Central memory CD8-positive, alpha-beta T cell (primary cell): ENCODE measurements around the gene HRG.

Experiments used
- ATAC-seq: fragments of 150-1000 bp; cut with Tn5 transposase; replicated peaks from 2 replicates; pipeline ENCODE4 v1.10.0; 2022; ENCODE audit warnings: mild to moderate bottlenecking, moderate FRiP score, moderate number of reproducible peaks; ENCODE audit not compliant: poor library complexity, severe bottlenecking; ENCODE audit errors: extremely low read depth
- DNase-seq, 2 donors: peaks; one replicate each; pipeline ENCODE4 v3.0.0; 2021; ENCODE audit warnings: low spot score in 2 of 2
- H3K27ac Mint-ChIP-seq: one replicate; pipeline ENCODE4 v1.8.0; 2022; ENCODE audit warnings: low read depth, mild to moderate bottlenecking, moderate library complexity, mixed read lengths
- H3K27me3 Mint-ChIP-seq: one replicate; pipeline ENCODE4 v1.8.0; 2022; ENCODE audit warnings: mixed read lengths
- H3K36me3 Mint-ChIP-seq: one replicate; pipeline ENCODE4 v1.8.0; 2022; ENCODE audit warnings: mild to moderate bottlenecking, moderate library complexity, mixed read lengths; ENCODE audit not compliant: insufficient read depth
- H3K4me1 Mint-ChIP-seq: one replicate; pipeline ENCODE4 v1.8.0; 2022; ENCODE audit warnings: mixed read lengths
- H3K4me3 Mint-ChIP-seq: one replicate; pipeline ENCODE4 v1.8.0; 2022; ENCODE audit warnings: mild to moderate bottlenecking, moderate library complexity, mixed read lengths
- H3K9me3 Mint-ChIP-seq: one replicate; pipeline ENCODE4 v1.8.0; 2022; ENCODE audit warnings: mixed read lengths

The HRG gene

DNA sequence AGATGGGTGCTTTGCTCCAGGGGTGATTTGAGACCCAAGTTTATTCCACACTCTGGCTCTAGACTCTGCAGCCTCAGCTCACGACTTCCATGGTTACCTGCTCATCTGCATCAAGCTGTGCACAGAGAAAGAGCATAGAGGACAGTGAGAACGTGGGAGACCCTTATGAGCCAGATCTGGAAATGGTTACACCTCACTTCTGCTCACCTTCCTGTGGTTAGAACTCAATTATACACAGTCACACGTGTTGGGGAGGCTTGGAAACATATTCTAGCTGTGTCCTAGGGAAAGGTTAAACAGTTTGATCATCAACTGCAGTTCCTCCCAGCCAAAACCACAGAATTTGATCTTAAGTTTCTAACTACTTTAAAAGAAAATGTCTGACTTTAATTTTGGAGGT is 23.8 kb upstream of the HRG start:
- Mint-ChIP-seq H3K27me3 (peaks cover 64% of the 10 kb centered on the region), H3K4me1 (no peaks in the 10 kb centered on the region), H3K27ac (no peak overlapping the region), H3K36me3 (peaks cover 2% of the 10 kb centered on the region), H3K4me3 (no peak overlapping the region), H3K9me3 (no peaks in the 10 kb centered on the region)
- ATAC-seq (no peak), DNase-seq (no peak)

DNA sequence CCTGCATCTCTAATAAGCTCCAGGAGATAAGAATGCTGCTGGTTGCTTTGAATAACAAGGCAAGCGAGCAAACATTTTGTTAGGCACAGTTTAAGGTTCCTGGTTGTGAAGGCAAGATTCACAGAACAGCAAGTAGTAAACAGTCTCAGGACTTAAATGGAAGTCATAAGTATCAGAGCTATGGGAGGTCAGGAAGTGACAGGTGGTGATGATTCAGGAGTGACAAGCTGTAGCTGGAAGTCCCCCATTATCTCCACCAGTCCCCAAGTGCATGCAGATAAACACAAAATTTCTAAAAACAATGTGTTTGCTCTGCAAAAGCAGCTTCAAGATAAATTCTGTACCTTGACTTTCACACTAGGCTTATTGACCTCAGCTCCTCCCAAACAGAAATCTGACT is 22.3 kb upstream of the HRG start:
- Mint-ChIP-seq H3K27me3 (peaks cover 55% of the 10 kb centered on the region), H3K4me3 (no peak overlapping the region), H3K4me1 (no peaks in the 10 kb centered on the region), H3K9me3 (no peaks in the 10 kb centered on the region), H3K27ac (no peak overlapping the region), H3K36me3 (peaks cover 2% of the 10 kb centered on the region)
- DNase-seq, result no peak
- ATAC-seq, result no peak

DNA sequence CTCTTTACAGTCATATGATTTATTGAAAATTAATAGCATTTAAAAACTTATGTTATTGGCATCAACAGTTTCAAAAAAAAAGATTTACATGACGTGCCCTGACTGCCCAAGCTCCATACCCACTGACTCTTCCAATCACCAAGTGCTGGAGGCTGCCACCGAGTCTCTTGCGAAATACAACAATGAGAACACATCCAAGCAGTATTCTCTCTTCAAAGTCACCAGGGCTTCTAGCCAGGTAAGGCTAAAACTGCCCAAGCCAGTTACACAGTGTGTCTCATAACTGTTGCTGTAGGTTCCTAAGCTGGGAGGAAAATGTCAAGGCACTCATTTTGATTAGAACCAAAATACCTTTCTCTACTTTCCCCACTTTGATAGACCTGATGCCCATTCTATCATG is 21.1 kb upstream of the HRG start:
- ATAC-seq (no peak), DNase-seq (no peak)
- no peak overlapping the region for H3K27ac Mint-ChIP-seq
- no peaks in the 10 kb centered on the region for H3K9me3 Mint-ChIP-seq
- H3K4me1 Mint-ChIP-seq, result no peaks in the 10 kb centered on the region
- no peak overlapping the region for H3K4me3 Mint-ChIP-seq
- peaks cover 2% of the 10 kb centered on the region for H3K36me3 Mint-ChIP-seq
- H3K27me3 Mint-ChIP-seq, result peaks cover 51% of the 10 kb centered on the region

DNA sequence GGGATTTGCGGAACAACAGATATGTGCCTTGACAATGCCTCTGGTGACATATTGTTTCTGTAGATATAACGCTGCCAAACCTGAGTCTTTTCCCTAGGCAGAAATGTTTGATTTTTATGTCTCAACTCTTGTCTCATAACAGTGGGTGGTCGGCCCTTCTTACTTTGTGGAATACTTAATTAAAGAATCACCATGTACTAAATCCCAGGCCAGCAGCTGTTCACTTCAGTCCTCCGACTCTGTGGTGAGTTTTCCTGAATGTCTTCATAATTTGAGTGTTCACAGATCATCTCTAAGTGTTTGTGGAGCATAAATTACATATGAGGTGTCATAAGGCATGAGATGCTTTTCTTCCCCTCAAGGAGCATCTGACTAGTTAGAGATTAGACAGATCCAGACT is 19.7 kb upstream of the HRG start:
- no peaks in the 10 kb centered on the region for H3K4me1 Mint-ChIP-seq
- H3K36me3 Mint-ChIP-seq, result peaks cover 2% of the 10 kb centered on the region
- ATAC-seq (no peak), DNase-seq (no peak)
- no peaks in the 10 kb centered on the region for H3K9me3 Mint-ChIP-seq
- H3K27ac Mint-ChIP-seq, result no peak overlapping the region
- peaks cover 44% of the 10 kb centered on the region for H3K27me3 Mint-ChIP-seq
- no peak overlapping the region for H3K4me3 Mint-ChIP-seq

DNA sequence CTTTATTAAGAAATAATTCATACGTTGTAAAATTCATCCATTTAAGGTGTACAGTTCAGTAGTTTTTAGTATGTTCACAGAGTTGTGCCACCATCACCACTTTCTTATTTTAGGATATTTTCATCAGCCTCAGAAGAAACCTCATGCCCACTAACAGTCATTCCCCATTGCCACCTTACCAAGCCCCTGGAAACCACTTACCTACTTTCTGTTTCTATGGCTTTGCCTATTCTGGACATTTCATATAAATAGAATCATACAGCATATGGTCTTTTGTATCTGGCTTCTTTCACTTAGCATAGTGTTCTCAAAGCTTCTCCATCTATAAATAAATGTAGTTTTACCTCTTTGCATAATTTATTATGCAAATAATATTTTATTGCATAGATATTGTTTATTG is 19.0 kb upstream of the HRG start:
- ATAC-seq (no peak), DNase-seq (no peak)
- Mint-ChIP-seq H3K9me3 (no peaks in the 10 kb centered on the region), H3K27ac (no peak overlapping the region), H3K4me3 (no peak overlapping the region), H3K27me3 (peaks cover 36% of the 10 kb centered on the region), H3K4me1 (no peaks in the 10 kb centered on the region), H3K36me3 (peaks cover 2% of the 10 kb centered on the region)

DNA sequence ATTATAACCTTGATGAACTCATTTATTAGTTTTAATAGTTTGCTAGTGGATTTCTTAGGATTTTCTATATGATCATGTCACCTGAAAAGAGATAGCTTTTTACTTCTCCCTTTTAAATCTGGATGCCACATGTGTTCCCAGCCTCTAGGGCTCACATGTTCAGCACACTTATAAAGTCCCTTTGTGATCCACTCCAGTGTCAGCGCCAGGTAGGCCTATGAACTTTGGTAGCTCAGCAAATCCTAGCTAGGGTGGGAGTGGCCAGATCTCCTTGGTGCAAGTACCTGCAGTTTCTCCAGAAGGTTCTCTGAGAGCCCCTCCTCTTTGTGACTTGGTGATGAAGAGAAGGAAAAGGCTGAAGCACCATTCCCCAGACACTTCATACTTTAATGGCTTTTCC is 17.0 kb upstream of the HRG start:
- no peak for DNase-seq
- no peaks in the 10 kb centered on the region for H3K4me1 Mint-ChIP-seq
- no peak overlapping the region for H3K27ac Mint-ChIP-seq
- no peak for ATAC-seq
- no peak overlapping the region for H3K4me3 Mint-ChIP-seq
- peaks cover 34% of the 10 kb centered on the region for H3K27me3 Mint-ChIP-seq
- H3K36me3 Mint-ChIP-seq, result peaks cover 2% of the 10 kb centered on the region
- H3K9me3 Mint-ChIP-seq, result no peaks in the 10 kb centered on the region

DNA sequence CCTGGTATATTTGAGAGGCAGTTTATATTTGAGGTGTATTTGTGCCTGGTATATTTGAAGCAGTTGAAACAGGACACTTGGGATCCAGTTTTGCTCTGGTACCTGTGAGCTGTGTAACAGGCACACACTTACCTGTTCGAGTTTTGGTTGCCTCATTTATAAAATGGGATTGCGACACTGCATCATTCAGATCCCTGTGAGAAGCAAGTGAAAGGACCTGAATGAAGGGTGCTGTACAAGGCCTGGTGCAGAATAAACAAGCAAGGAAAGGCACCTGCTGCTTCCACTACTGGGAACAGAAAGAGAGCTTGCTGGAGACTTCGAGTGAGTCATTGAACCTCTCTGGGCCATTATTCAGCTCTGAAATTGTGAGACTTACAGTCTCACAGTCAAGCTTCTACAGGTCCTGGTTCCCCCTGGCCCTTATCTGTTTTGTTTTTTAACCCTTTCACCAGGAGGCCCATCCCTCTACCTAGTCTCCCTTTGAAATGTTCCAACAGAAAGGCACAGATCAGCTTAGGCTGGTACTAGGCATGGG is 14.1 kb upstream of the HRG start:
- H3K36me3 Mint-ChIP-seq, result no peaks in the 10 kb centered on the region
- ATAC-seq, result no peak
- H3K4me3 Mint-ChIP-seq, result no peak overlapping the region
- H3K27ac Mint-ChIP-seq, result no peak overlapping the region
- H3K4me1 Mint-ChIP-seq, result no peaks in the 10 kb centered on the region
- no peak for DNase-seq
- no peaks in the 10 kb centered on the region for H3K9me3 Mint-ChIP-seq
- peaks cover 6% of the 10 kb centered on the region for H3K27me3 Mint-ChIP-seq

DNA sequence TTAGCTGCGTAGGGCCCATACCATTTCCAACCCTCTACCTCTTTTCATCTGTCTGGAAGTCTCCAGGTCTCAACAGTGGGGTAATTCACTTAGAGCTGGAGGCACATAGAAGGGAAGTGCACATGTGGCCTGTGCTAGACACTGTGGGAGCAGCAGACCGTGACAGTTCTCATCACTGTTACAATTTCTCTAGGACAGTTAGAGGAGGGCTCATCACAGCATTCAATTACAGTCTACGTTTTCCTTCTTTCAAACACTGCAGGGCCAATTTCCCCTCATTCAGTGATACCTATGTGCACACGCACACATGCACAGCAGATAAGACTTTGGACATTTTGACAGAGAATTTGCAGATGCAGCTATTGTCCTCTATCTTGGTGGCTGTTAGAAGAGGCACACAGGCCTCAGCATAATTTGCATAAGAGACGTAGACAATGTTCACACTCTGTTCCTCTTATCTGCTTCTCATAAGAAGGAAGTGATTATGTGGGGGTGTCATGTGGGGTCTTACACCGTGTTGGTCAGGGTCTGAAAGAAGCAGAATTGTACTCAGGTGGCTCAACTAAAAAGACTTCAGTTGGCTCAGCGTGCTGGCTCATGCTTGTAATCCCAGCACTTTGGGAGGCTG is 12.6 kb upstream of the HRG start:
- peaks cover 11% of the 10 kb centered on the region for H3K27me3 Mint-ChIP-seq
- DNase-seq, result no peak
- ATAC-seq, result no peak
- no peak overlapping the region for H3K27ac Mint-ChIP-seq
- H3K4me3 Mint-ChIP-seq, result no peak overlapping the region
- H3K4me1 Mint-ChIP-seq, result no peaks in the 10 kb centered on the region
- H3K36me3 Mint-ChIP-seq, result no peaks in the 10 kb centered on the region
- no peaks in the 10 kb centered on the region for H3K9me3 Mint-ChIP-seq

DNA sequence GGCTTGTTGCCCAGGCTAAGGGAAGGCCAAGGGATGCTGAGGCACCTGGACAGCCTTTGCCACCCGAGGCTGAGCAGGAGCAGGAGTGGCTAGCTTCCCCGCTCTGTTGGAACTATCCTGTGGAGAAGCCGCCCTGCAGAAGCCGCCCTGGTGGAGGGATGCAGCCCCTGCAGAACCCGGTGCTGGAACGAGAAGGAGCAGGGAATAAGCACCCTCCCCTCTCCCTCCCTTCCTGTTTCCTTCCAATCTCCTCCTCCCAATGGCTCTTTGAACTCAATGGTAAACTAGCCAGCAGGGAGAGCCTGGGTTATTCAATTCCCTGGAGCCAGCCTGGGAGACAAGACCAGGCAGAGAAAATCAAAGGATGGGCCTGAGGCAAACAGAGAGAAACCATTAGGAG is 11.8 kb upstream of the HRG start:
- ATAC-seq, result no peak
- H3K36me3 Mint-ChIP-seq, result no peaks in the 10 kb centered on the region

DNA sequence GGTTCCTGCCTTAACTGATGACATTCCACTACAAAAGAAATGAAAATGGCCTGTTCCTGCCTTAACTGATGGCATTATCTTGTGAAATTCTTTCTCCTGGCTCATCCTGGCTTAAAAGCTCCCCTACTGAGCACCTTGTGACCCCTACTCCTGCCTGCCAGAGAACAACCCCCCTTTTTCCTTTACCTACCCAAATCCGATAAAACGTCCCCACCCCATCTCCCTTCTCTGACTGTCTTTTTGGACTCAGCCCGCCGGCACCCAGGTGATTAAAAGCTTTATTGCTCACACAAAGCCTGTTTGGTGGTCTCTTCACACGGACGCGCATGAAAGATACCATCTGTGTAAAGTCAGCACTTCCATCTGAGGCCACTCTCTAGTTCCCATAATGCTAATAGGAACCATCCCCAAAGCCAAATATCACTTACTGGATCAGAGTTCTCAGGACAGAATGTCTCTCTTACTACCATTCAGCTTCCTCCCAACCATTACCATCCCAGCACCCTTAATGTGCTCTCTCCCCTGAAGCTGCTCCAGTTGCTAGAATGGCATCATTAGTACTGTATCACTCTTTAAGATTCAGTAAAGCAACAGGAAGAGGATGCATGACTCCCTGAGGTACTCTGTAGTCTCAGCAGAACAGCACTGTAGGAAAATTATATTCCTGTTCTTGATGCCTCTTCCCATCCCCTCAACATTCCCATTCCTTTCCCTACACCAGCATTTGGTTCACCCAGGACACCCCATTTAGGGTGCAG is 2.3 kb upstream of the HRG start:
- H3K36me3 Mint-ChIP-seq, result no peaks in the 10 kb centered on the region
- H3K27me3 Mint-ChIP-seq, result peaks cover 30% of the 10 kb centered on the region
- H3K9me3 Mint-ChIP-seq, result no peaks in the 10 kb centered on the region
- ATAC-seq (no peak), DNase-seq (no peak)
- H3K4me3 Mint-ChIP-seq, result no peak overlapping the region
- no peak overlapping the region for H3K27ac Mint-ChIP-seq
- no peaks in the 10 kb centered on the region for H3K4me1 Mint-ChIP-seq

More for the DNA sequence above, 11.8 kb upstream of the HRG start:
- peaks cover 19% of the 10 kb centered on the region for H3K27me3 Mint-ChIP-seq
- no peak overlapping the region for H3K4me3 Mint-ChIP-seq
- no peak overlapping the region for H3K27ac Mint-ChIP-seq
- no peaks in the 10 kb centered on the region for H3K4me1 Mint-ChIP-seq
- no peaks in the 10 kb centered on the region for H3K9me3 Mint-ChIP-seq
- DNase-seq, result no peak

DNA sequence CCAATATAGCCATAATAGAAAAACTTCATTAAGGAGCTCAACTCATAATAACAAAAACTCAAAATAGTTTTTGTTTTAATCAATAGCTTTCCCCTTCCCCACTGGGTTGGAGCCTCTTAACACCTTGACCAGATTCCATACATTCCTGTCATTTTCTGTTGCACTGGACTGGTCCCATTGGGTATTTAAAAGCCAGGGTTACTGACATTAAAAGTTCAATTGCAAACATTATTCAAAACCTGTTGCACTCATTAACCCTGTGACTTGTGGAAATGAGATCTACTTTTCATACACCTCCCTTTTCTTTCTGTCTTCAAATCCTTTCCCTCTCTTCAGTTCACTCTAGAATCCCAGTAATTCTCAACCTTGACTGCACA is 1.7 kb upstream of the HRG start:
- DNase-seq, result no peak
- Mint-ChIP-seq H3K27ac (no peak overlapping the region), H3K4me1 (no peaks in the 10 kb centered on the region), H3K4me3 (no peak overlapping the region), H3K9me3 (no peaks in the 10 kb centered on the region), H3K36me3 (no peaks in the 10 kb centered on the region), H3K27me3 (peaks cover 25% of the 10 kb centered on the region)
- no peak for ATAC-seq

DNA sequence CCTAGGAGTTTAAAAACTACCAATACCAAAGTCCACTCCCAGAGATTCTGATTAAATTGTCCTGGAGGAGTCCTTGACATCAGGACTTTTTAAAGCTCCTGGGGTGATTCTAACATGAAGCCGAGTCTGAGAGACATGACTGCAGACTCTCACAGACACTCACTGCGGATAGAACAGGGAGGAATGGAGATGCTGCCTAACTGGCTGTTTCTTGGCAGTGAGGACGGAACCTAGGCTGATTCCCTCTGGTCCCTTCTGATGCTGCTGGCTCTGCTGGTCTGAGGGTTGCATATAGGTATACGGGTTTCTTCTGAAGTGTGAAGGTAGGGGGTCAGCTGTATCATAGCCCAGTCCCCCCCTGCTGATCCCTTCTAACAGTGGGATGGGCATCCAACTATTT is 1.3 kb upstream of the HRG start:
- Mint-ChIP-seq H3K27ac (no peak overlapping the region), H3K4me3 (no peak overlapping the region), H3K4me1 (no peaks in the 10 kb centered on the region), H3K36me3 (no peaks in the 10 kb centered on the region), H3K9me3 (no peaks in the 10 kb centered on the region), H3K27me3 (peaks cover 21% of the 10 kb centered on the region)
- ATAC-seq (no peak), DNase-seq (no peak)

DNA sequence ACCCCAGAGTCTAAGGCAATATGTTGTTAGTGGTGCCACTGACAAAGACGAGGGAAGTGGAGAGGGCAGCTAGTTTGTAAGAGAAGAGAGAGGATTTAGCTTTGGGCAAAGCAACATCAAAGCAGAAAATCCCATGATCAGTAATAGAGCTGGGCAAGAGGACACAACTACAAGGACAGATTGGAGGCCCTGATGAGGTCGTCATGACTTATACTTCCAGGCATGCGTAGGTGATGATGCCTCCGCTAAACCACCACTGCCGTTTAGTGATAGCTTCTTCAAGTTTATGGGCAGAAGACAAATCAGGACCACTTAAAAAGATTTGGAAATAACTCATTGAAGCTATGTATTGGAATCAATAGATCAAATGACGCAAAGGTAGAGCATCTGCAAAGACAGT is 2.6 kb downstream of the HRG start:
- Mint-ChIP-seq H3K27ac (no peak overlapping the region), H3K9me3 (no peaks in the 10 kb centered on the region), H3K4me3 (no peak overlapping the region), H3K27me3 (peaks cover 29% of the 10 kb centered on the region), H3K4me1 (no peaks in the 10 kb centered on the region), H3K36me3 (no peaks in the 10 kb centered on the region)
- no peak for DNase-seq
- ATAC-seq, result no peak
